Thyroid gland (tissue), 4 donors: ENCODE results near the gene LAMC3. TPM values are rescaled to one million over a fixed set of nuclear protein-coding genes. Genes with fewer than 3 reads are reported as not detected.
A peak's percentile ranks its signal among the peaks of the same experiment; 100 is the strongest.
"Not testable (repeated sequence)": the region's sequence is repeated elsewhere in the genome, so short reads cannot be mapped to it uniquely, and the experiment has no call there.

ENCODE experiments used
- DNase-seq, 2 donors: peaks; one replicate each; pipeline ENCODE4 v3.0.0-alpha.2; 2019
- H3K27ac ChIP-seq, 3 donors: fragments of 200-600 bp; sonication (generic); 1 replicate in 2 of 3; 2 replicates in 1 of 3; pipeline ENCODE4 v1.5.1; 2016 to 2019; ENCODE audit warnings: mild to moderate bottlenecking in 1 of 3, moderate library complexity in 1 of 3
- H3K27me3 ChIP-seq: fragments of 200-600 bp; sonication (generic); one replicate; pipeline ENCODE4 v1.5.1; 2019
- H3K36me3 ChIP-seq, 2 donors: fragments of 200-600 bp; sonication (generic); one replicate each; pipeline ENCODE4 v1.5.1; 2016 to 2019
- H3K4me1 ChIP-seq, 2 donors: fragments of 200-600 bp; sonication (generic); one replicate each; pipeline ENCODE4 v1.5.1; 2017 to 2019
- H3K4me3 ChIP-seq, 3 donors: fragments of 200-600 bp; sonication (generic); replicated peaks in 1 of 3; 1 replicate in 2 of 3; 2 replicates in 1 of 3; pipeline ENCODE4 v1.5.1; 2016; ENCODE audit warnings: mild to moderate bottlenecking in 1 of 3
- H3K9me3 ChIP-seq: fragments of 200-600 bp; sonication (generic); one replicate; pipeline ENCODE4 v1.5.1; 2017
- POLR2A ChIP-seq, 2 donors: fragments of 450-650 bp; IDR thresholded peaks; one replicate each; pipeline ENCODE4 v1.6.1; 2017; ENCODE audit warnings: antibody characterized with exemption in 2 of 2, mild to moderate bottlenecking in 2 of 2, moderate library complexity in 1 of 2
- WGBS, 2 donors: methylation state at CpG; one replicate each; pipeline ENCODE4 v1.1.5; 2017; 5-methylcytosine and 5-hydroxymethylcytosine counted together
- intact Hi-C: fragments of 100-400 bp; cut with DNase I; formaldehyde crosslinking; loops from one replicate; pipeline ENCODE4 v1.15.1; 2023
- total RNA-seq, 4 donors: library from RNA; depleted of rRNA; stranded (reverse); fragments of >200 nt; gene quantifications; one replicate each; pipeline ENCODE4 v1.2.3, GENCODE V29; 2016
- TF ChIP-seq, protein P1 (sequence below), 6 experiments: fragments of 200-600 bp in 3 of 6; fragments of 450-650 bp in 3 of 6; sonication (generic) in 3 of 6; IDR thresholded peaks; one replicate each; pipeline ENCODE4 v1.5.1; 2016 to 2019; ENCODE audit warnings: antibody characterized with exemption in 6 of 6, mild to moderate bottlenecking in 2 of 6, inconsistent platforms in 1 of 6, moderate library complexity in 1 of 6

Gene LAMC3
- total RNA-seq, 4 donors from 2014 or later = 0.81 to 11.1 (median 3.2) TPM

GRCh38 chr9:131031005-131031641 is 22.1 kb downstream of the LAMC3 start:
- Histone ChIP-seq H3K4me1 (no peaks in the 10 kb centered on the region), H3K27me3 (no peaks in the 10 kb centered on the region), H3K4me3 (no peak overlapping the region), H3K36me3 (no peaks in the 10 kb centered on the region), H3K27ac (no peak overlapping the region), H3K9me3 (no peaks in the 10 kb centered on the region)
- 83 to 86% methylated on average over 12 to 13 of the region's 17 CpGs for WGBS, 2 donors
- intact Hi-C loops = no loop called here
- DNase-seq = no peak
- no peak for TF ChIP-seq POLR2A (IDR thresholded peaks at IDR 0.05)
- TF ChIP-seq, protein P1, sequence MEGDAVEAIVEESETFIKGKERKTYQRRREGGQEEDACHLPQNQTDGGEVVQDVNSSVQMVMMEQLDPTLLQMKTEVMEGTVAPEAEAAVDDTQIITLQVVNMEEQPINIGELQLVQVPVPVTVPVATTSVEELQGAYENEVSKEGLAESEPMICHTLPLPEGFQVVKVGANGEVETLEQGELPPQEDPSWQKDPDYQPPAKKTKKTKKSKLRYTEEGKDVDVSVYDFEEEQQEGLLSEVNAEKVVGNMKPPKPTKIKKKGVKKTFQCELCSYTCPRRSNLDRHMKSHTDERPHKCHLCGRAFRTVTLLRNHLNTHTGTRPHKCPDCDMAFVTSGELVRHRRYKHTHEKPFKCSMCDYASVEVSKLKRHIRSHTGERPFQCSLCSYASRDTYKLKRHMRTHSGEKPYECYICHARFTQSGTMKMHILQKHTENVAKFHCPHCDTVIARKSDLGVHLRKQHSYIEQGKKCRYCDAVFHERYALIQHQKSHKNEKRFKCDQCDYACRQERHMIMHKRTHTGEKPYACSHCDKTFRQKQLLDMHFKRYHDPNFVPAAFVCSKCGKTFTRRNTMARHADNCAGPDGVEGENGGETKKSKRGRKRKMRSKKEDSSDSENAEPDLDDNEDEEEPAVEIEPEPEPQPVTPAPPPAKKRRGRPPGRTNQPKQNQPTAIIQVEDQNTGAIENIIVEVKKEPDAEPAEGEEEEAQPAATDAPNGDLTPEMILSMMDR (IDR thresholded peaks at IDR 0.05) = no peak

GRCh38 chr9:131031642-131032005 is 22.6 kb downstream of the LAMC3 start:
- no peaks in the 10 kb centered on the region for H3K36me3 ChIP-seq
- TF ChIP-seq, protein P1 (IDR thresholded peaks at IDR 0.05) = no peak
- no peak for TF ChIP-seq POLR2A (IDR thresholded peaks at IDR 0.05)
- no peaks in the 10 kb centered on the region for H3K27me3 ChIP-seq
- no peak for DNase-seq
- H3K4me1 ChIP-seq = peaks cover 0 to under 1% of the 10 kb centered on the region in 2 donors
- no peak overlapping the region for H3K4me3 ChIP-seq
- intact Hi-C loops = no loop called here
- no peak overlapping the region for H3K27ac ChIP-seq
- 81 to 89% methylated on average over 3 to 7 of the region's 7 CpGs for WGBS, 2 donors
- H3K9me3 ChIP-seq = no peaks in the 10 kb centered on the region

DNA sequence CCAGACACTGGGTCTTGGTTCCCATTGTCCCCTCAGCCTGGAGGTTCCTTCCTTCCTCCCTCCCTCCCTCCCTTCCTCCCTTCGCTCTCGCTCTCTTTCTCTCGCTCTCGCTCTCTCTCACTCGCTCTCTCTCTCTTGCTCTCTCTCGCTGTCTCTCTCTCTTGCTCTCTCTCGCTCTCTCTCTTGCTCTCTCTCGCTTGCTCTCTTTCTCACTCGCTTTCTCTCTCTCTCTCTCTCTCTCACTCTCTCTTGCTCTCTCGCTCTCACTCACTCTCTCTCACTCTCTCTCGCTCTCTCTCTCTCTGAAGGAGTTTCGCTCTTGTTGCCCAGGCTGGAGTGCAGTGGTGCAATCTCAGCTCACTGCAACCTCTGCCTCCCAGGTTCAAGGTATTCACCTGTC is 23.4 kb downstream of the LAMC3 start:
- TF ChIP-seq POLR2A (IDR thresholded peaks at IDR 0.05) = no peak
- TF ChIP-seq, protein P1 (IDR thresholded peaks at IDR 0.05) = peak in 1 of 6 experiments; percentile 21
- intact Hi-C loops = no loop called here

DNA sequence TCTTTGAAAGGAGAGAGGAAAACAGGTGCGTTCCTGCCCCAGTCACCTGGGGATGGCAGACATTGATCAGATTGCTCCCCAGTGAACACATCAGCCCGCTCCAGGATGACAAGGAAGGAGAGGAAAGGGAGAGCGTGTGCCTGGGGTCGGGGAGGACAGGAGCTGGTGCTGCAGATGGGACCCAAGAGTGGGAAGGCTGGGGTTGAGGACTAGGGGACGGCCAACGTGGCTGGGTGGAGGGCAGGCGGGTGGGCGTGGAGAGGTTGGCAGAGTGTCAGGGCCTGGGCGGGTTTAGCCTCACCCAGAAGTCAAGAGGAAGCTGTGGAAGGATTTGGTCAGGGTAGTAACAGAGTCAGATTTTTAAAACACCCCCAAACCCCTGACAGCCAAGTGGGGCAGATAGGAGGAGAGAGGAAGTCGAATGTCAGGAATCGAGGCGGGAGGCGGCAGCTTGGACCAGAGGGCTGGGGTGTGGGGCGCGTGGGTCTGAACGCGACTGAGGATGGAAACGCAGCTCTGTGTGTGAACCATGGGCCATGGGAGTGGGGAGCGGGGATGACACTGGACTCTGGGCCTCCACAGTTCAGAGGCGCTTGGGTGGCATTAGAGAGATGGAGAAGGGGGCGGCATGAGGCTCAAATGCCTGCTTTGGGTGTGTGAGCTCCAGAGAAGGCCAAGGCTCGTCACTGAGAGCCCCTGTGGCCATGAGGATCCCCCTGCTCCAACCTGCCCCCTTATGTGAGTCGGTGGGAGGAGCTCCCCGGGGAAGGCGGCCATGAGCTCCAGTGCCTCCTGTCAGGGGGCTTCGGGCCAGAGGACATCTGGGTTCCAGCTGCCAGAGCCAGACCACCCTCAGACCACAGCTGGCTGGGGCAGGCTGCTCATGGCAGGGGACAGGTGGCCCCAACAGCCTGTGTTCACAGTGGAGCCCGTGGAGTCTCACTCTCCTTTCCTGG is 24.6 kb downstream of the LAMC3 start:
- H3K9me3 ChIP-seq = no peaks in the 10 kb centered on the region
- peaks cover 10 to 18% of the 10 kb centered on the region in 2 donors for H3K4me1 ChIP-seq
- H3K4me3 ChIP-seq = no peak overlapping the region
- no peak overlapping the region for H3K27ac ChIP-seq
- H3K27me3 ChIP-seq = no peaks in the 10 kb centered on the region
- no peak for DNase-seq
- intact Hi-C loops = no loop called here
- H3K36me3 ChIP-seq = no peaks in the 10 kb centered on the region
- TF ChIP-seq, protein P1 (IDR thresholded peaks at IDR 0.05) = no peak
- 85 to 87% methylated on average over 26 to 27 of the region's 27 CpGs for WGBS, 2 donors

More for the DNA sequence above, 23.4 kb downstream of the LAMC3 start:
- no peaks in the 10 kb centered on the region for H3K9me3 ChIP-seq
- no peaks in the 10 kb centered on the region for H3K36me3 ChIP-seq
- H3K27me3 ChIP-seq = no peaks in the 10 kb centered on the region
- H3K4me1 ChIP-seq = peaks cover 1 to 8% of the 10 kb centered on the region in 2 donors
- H3K27ac ChIP-seq = no peak overlapping the region
- DNase-seq = no peak
- no peak overlapping the region for H3K4me3 ChIP-seq
- 82 to 85% methylated on average over 12 of the region's 12 CpGs for WGBS, 2 donors

- TF ChIP-seq POLR2A (IDR thresholded peaks at IDR 0.05) = no peak
- TF ChIP-seq, protein P1 (IDR thresholded peaks at IDR 0.05) = no peak
- WGBS, 2 donors = 90 to 94% methylated on average over 9 of the region's 14 CpGs
- Histone ChIP-seq H3K9me3 (no peaks in the 10 kb centered on the region), H3K36me3 (no peaks in the 10 kb centered on the region), H3K27me3 (no peaks in the 10 kb centered on the region), H3K4me3 (no peak overlapping the region), H3K27ac (no peak overlapping the region), H3K4me1 (peaks cover 10 to 18% of the 10 kb centered on the region in 2 donors)
- intact Hi-C loops = no loop called here
- no peak for DNase-seq
Observed at GRCh38 chr9:131034268-131034667, 25.3 kb downstream of the LAMC3 start.

DNA sequence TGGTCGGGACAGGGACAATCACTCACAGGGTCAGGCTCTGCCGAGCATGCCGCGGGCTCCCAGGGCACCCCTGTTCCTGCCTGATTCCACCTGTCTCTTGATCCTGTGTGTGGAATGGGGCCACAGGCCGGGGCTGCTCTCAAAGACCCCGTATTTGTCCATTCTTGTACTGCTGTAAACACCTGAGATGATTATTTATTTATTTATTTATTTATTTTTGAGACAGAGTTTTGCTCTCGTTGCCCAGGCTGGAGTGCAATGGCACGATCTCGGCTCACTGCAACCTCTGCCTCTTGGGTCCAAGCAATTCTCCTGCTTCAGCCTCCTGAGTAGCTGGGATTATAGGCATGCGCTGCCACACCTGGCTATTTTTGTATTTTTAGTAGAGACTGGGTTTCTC is 25.8 kb downstream of the LAMC3 start:
- intact Hi-C loops, H3K4me3 ChIP-seq, H3K27me3 ChIP-seq, H3K36me3 ChIP-seq, DNase-seq, H3K27ac ChIP-seq, H3K9me3 ChIP-seq: not testable (repeated sequence)
- peaks cover 10 to 18% of the 10 kb centered on the region in 2 donors for H3K4me1 ChIP-seq
- WGBS, 2 donors = 91 to 94% methylated on average over 10 of the region's 10 CpGs
